Progenitor cell of endocrine pancreas (in vitro differentiated cells): ENCODE measurements around the gene RASSF8. TPM values are rescaled to one million over a fixed set of nuclear protein-coding genes. Genes with fewer than 3 reads are reported as not detected.

ENCODE experiments used
- DNase-seq: peaks from one replicate; pipeline ENCODE4 v3.0.0; 2021; ENCODE audit warnings: low spot score; ENCODE audit not compliant: unreplicated experiment
- H3K27ac Mint-ChIP-seq: 2 replicates; pipeline ENCODE4 v1.8.0; 2021; ENCODE audit warnings: mild to moderate bottlenecking, moderate library complexity, mixed read lengths
- H3K27me3 Mint-ChIP-seq: 2 replicates; pipeline ENCODE4 v1.8.0; 2021; ENCODE audit warnings: mixed read lengths
- H3K36me3 Mint-ChIP-seq: 2 replicates; pipeline ENCODE4 v1.8.0; 2022; ENCODE audit warnings: mixed read lengths; ENCODE audit not compliant: insufficient read depth
- H3K4me1 Mint-ChIP-seq: 2 replicates; pipeline ENCODE4 v1.8.0; 2021; ENCODE audit warnings: low read depth, mixed read lengths
- H3K4me3 Mint-ChIP-seq: 2 replicates; pipeline ENCODE4 v1.8.0; 2021; ENCODE audit warnings: low read depth, mild to moderate bottlenecking, moderate library complexity, mixed read lengths
- H3K9me3 Mint-ChIP-seq: 2 replicates; pipeline ENCODE4 v1.8.0; 2021; ENCODE audit warnings: low read depth, mixed read lengths
- total RNA-seq: library from RNA; stranded (reverse); gene quantifications from 2 replicates; pipeline ENCODE4 v1.2.1, GENCODE V29; 2021
- TF ChIP-seq, protein P1 (sequence below): fragments of 200-600 bp; sonication (generic); IDR thresholded peaks from one replicate; pipeline ENCODE4 v1.5.0; 2021; ENCODE audit warnings: antibody characterized with exemption, mild to moderate bottlenecking; ENCODE audit not compliant: unreplicated experiment

The RASSF8 gene
- total RNA-seq, 1 donor from 2014 or later, result 38.8 TPM

- TF ChIP-seq, protein P1, sequence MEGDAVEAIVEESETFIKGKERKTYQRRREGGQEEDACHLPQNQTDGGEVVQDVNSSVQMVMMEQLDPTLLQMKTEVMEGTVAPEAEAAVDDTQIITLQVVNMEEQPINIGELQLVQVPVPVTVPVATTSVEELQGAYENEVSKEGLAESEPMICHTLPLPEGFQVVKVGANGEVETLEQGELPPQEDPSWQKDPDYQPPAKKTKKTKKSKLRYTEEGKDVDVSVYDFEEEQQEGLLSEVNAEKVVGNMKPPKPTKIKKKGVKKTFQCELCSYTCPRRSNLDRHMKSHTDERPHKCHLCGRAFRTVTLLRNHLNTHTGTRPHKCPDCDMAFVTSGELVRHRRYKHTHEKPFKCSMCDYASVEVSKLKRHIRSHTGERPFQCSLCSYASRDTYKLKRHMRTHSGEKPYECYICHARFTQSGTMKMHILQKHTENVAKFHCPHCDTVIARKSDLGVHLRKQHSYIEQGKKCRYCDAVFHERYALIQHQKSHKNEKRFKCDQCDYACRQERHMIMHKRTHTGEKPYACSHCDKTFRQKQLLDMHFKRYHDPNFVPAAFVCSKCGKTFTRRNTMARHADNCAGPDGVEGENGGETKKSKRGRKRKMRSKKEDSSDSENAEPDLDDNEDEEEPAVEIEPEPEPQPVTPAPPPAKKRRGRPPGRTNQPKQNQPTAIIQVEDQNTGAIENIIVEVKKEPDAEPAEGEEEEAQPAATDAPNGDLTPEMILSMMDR, result no peak
- Mint-ChIP-seq H3K9me3 (peaks cover 8% of the 10 kb centered on the region), H3K27ac (no peak overlapping the region), H3K36me3 (peaks cover 8% of the 10 kb centered on the region), H3K4me1 (peaks cover 8% of the 10 kb centered on the region), H3K27me3 (no peaks in the 10 kb centered on the region), H3K4me3 (no peak overlapping the region)
- DNase-seq, result no peak
These were observed 49.1 kb downstream of the RASSF8 start for GRCh38 chr12:26007566-26007965.

- Mint-ChIP-seq H3K36me3 (no peaks in the 10 kb centered on the region), H3K9me3 (no peaks in the 10 kb centered on the region), H3K4me3 (no peak overlapping the region), H3K27ac (no peak overlapping the region), H3K4me1 (peaks cover 8% of the 10 kb centered on the region), H3K27me3 (no peaks in the 10 kb centered on the region)
- TF ChIP-seq, protein P1, result no peak
- no peak for DNase-seq
These were observed 51.1 kb downstream of the RASSF8 start for GRCh38 chr12:26009593-26009992.

DNA sequence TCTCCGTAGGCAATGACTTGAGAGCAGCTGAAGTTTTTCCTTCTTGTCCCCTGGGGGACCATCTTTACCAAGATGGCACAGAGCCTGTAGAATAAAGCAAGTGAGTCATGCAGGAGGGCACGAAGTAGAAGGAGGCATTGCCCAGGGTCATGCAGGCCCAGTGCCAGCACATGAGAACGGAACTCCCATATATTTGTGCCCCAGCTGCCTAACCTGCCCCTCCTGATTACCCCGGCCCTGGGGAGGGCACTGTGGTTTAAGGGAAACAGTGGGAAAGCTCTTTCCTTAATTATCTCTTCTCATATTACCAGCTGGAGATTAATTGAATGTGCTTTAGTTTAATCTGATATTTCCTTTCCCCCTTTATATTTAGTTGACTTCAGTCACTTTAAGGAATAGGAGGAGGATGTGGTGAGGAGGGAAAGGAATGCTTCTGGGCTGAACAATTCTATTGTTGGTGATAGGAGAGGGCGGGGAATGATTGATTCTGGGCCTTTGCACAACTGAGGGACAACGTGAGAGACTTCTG lies 51.9 kb downstream of the RASSF8 start:
- no peaks in the 10 kb centered on the region for H3K27me3 Mint-ChIP-seq
- TF ChIP-seq, protein P1, result no peak
- H3K4me3 Mint-ChIP-seq, result no peak overlapping the region
- DNase-seq, result no peak
- H3K9me3 Mint-ChIP-seq, result no peaks in the 10 kb centered on the region
- H3K36me3 Mint-ChIP-seq, result no peaks in the 10 kb centered on the region
- peaks cover 8% of the 10 kb centered on the region for H3K4me1 Mint-ChIP-seq
- no peak overlapping the region for H3K27ac Mint-ChIP-seq

GRCh38 chr12:26011099-26011498 lies 52.6 kb downstream of the RASSF8 start:
- no peaks in the 10 kb centered on the region for H3K27me3 Mint-ChIP-seq
- DNase-seq, result no peak
- TF ChIP-seq, protein P1, result no peak
- H3K4me1 Mint-ChIP-seq, result peaks cover 10% of the 10 kb centered on the region
- no peaks in the 10 kb centered on the region for H3K36me3 Mint-ChIP-seq
- H3K9me3 Mint-ChIP-seq, result no peaks in the 10 kb centered on the region
- no peak overlapping the region for H3K4me3 Mint-ChIP-seq
- no peak overlapping the region for H3K27ac Mint-ChIP-seq

- H3K27me3 Mint-ChIP-seq, result no peaks in the 10 kb centered on the region
- no peak for DNase-seq
- no peak overlapping the region for H3K4me3 Mint-ChIP-seq
- no peak overlapping the region for H3K27ac Mint-ChIP-seq
- H3K4me1 Mint-ChIP-seq, result peaks cover 13% of the 10 kb centered on the region
- H3K36me3 Mint-ChIP-seq, result no peaks in the 10 kb centered on the region
- no peaks in the 10 kb centered on the region for H3K9me3 Mint-ChIP-seq
- TF ChIP-seq, protein P1, result no peak
These were observed 55.6 kb downstream of the RASSF8 start for GRCh38 chr12:26014085-26014484.
